Measurements from ENCODE around the gene PRSS23.
"Not testable (repeated sequence)": the region's sequence is repeated elsewhere in the genome, so short reads cannot be mapped to it uniquely, and the experiment has no call there.

DNA sequence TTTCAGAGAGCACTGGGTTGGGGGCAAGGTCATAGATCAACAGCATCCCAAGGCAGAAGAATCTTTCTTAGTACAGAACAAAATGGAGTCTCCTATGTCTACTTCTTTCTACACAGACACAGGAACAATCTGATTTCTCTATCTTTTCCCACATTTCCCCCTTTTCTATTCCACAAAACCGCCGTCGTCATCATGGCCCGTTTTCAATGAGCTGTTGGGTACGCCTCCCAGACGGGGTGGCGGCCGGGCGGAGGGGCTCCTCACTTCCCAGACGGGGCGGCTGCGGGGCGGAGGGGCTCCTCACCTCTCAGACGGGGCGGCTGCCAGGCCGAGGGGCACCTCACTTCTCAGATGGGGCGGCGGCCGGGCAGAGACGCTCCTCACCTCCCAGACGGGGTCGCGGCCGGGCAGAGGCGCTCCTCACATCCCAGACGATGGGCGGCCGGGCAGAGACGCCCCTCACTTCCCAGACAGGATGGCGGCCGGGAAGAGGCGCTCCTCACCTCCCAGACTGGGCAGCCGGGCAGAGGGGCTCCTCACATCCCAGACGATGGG lies 29.8 kb upstream of the PRSS23 start:
- TF ChIP-seq, protein P1, sequence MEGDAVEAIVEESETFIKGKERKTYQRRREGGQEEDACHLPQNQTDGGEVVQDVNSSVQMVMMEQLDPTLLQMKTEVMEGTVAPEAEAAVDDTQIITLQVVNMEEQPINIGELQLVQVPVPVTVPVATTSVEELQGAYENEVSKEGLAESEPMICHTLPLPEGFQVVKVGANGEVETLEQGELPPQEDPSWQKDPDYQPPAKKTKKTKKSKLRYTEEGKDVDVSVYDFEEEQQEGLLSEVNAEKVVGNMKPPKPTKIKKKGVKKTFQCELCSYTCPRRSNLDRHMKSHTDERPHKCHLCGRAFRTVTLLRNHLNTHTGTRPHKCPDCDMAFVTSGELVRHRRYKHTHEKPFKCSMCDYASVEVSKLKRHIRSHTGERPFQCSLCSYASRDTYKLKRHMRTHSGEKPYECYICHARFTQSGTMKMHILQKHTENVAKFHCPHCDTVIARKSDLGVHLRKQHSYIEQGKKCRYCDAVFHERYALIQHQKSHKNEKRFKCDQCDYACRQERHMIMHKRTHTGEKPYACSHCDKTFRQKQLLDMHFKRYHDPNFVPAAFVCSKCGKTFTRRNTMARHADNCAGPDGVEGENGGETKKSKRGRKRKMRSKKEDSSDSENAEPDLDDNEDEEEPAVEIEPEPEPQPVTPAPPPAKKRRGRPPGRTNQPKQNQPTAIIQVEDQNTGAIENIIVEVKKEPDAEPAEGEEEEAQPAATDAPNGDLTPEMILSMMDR (IDR thresholded peaks at IDR 0.05): not testable (repeated sequence)
- not testable (repeated sequence) for TF ChIP-seq POLR2AphosphoS5 (IDR thresholded peaks at IDR 0.05)

All from esophagus muscularis mucosa (tissue), 3 donors.